PC-9 (cell line): ENCODE measurements around the gene OSER1.

Experiments
- EZH2 ChIP-seq: fragments of 200-600 bp; sonication (generic); IDR thresholded peaks from 2 replicates; pipeline ENCODE4 v1.8.0; 2017; ENCODE audit warnings: antibody characterized with exemption, low read depth
- TF ChIP-seq, protein P1 (sequence below): fragments of 200-600 bp; sonication (generic); conservative IDR thresholded peaks from 2 replicates; pipeline ENCODE4 v1.6.1; 2017; ENCODE audit warnings: mixed run types, antibody characterized with exemption, mild to moderate bottlenecking, moderate library complexity

DNA sequence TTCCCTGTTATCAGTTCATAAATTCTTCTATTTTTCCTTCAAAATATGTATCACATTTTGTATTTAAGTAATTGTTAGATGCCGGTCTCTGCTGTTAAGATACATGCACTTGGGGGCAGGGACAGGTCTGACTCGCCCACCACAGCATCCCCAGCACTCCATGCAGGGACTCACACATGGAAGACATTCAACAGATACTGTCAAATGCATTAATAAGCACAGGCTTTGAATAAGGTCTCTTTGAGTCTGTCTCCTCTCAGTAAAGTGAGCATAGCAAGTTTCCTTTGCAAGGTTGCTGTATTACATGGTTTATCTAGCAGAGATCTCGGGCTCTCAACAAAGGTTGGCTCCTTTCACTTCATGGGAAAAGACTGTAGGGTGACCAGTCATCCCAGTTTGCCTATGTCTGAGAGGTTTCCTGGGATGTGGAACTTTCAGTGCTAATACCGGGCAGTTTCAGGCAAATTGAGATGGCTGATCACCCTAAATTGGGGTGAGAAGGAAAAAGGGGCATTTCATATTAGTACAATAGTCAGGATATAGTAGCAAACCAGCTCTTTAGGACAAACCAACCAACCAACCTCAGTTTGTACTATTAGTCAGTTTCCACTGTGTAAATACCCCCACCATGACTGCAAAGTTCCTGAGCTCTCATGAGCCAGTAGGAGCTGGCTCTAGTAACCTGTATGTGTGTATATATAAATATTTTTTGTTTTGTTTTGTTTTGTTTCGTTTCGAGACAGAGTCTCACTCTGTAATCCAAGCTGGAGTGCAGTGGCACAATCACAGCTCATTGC is 38.6 kb downstream of the OSER1 start:
- TF ChIP-seq, protein P1, sequence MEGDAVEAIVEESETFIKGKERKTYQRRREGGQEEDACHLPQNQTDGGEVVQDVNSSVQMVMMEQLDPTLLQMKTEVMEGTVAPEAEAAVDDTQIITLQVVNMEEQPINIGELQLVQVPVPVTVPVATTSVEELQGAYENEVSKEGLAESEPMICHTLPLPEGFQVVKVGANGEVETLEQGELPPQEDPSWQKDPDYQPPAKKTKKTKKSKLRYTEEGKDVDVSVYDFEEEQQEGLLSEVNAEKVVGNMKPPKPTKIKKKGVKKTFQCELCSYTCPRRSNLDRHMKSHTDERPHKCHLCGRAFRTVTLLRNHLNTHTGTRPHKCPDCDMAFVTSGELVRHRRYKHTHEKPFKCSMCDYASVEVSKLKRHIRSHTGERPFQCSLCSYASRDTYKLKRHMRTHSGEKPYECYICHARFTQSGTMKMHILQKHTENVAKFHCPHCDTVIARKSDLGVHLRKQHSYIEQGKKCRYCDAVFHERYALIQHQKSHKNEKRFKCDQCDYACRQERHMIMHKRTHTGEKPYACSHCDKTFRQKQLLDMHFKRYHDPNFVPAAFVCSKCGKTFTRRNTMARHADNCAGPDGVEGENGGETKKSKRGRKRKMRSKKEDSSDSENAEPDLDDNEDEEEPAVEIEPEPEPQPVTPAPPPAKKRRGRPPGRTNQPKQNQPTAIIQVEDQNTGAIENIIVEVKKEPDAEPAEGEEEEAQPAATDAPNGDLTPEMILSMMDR = no peak
- no peak for TF ChIP-seq EZH2
